NCI-H128 (cell line): ENCODE results near the gene IGSF6.
"Not testable (repeated sequence)": the region's sequence is repeated elsewhere in the genome, so short reads cannot be mapped to it uniquely, and the experiment has no call there.

ENCODE experiments used
- DNase-seq: peaks from one replicate; lab custom pipeline; 2025; ENCODE audit not compliant: unreplicated experiment; lab: John Stamatoyannopoulos, UW

IGSF6 gene, protein sequence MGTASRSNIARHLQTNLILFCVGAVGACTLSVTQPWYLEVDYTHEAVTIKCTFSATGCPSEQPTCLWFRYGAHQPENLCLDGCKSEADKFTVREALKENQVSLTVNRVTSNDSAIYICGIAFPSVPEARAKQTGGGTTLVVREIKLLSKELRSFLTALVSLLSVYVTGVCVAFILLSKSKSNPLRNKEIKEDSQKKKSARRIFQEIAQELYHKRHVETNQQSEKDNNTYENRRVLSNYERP

DNA sequence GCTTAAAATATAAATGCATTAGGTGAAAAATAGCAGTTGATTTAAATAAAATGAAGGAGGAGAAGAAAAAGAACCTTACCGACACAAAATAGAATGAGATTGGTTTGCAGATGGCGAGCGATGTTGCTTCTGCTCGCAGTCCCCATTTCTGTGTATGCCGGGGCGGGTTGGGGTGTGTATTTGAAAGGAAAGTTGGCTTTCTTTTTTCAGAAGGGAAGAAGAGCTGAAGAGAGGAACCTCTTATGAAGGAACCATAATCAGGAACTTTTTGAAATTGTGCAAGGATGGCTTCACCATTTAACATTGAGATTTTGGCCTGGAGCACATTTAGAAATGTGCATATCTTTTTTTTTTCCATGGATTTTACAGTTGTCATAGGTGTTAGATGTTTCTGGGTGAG lies at the start of gene IGSF6:
Gene IGSF6, minus strand, starts transcription at position 156 of the 400 bp plus-strand sequence. Its CDS starts 10 bp downstream, at position 146.
- DNase-seq, result no peak

DNA sequence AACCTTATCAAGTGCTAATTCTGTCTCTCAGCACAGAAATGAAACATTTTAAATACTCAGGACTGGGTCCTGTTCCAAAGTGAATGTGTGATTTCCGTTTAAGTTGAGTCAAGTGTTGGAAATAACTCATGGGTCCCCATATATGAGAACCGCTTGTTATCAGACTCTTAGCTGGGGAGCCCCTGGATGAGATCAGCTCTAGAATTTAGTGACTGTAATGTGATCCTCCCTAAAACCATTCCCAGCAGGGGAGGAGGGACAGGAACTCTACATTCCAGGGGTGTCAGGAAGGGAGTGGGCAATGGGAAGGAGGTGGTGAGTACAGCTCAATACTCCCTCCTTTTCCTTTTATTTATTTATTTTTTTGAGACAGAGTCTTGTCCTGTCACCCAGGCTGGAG lies 48.9 kb upstream of the IGSF6 start:
- no peak for DNase-seq

DNA sequence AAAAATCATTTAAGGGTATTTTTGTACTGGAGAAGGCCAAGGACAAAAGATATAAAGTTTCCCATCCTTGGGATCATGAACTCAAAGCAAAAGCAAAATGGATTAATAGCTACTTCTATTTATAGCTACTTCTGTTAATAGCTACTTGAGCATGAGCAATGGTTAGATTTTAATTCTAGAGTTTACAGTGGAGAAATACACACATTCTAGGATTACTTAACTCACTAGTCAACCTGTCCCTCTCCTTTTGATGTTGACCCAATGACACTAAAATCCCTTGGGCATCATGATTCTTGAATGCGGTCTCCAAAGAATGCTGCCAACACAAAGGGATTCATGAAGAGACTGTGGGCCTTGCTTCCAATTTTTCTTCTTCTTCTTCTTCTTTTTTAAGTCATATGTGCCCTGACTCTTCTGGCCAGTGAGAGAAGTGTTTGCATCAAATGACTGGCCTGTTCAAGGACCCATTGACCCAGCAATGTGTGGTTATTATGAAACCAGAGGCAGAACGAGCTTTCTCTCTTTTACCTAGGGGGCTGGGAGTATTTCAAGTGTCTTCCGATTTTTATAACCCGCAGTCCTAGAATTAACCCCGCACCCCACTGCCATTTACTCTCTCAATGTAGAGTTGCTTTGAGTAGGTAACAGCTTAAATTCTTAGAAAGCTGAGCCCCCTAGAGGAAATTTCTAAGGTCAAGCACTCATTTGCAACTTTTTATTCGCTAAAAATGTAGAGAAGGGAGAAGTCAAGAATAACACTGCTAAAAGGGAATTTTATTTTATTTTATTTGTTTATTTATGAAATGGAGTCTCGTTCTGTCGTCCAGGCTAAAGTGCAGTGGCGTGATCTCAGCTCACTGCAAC lies 46.0 kb upstream of the IGSF6 start:
- no peak for DNase-seq

DNA sequence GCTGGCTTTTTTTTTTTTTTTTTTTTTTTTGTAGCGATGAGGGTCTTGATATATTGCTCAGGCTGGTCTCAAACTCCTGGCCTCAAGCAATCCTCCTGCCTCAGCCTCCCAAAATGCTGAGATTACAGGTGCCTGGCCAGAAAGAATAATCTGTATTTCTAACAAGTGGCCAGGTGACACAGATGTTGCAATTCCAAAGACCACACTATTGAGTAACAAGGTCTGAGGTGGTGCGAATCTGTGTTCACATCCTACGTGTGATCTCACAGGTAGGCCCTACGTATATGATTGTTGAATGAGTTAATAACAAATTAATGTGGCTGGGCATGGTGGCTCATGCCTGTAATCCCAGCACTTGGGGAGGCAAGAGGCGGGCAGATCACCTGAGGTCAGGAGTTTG lies 44.6 kb upstream of the IGSF6 start:
- no peak for DNase-seq

DNA sequence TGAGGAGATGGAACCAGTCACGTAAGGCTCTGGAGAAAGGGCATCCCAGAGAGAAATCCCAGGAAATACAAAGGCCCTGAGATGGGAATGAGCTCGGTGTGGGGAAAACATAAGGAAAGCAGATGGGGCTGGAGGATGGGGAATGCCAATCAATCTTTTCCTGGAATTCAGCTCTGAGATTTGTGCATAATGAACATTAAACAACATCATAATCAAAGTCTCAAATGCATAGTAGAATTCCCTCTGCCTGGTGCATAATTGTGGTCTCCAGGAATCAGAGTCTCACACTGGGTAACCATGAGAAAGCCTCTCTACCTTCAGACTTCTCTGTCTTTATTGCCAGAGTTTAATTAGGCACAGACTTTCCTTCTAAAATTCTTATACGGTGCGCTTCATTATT lies 42.2 kb upstream of the IGSF6 start:
- no peak for DNase-seq

DNA sequence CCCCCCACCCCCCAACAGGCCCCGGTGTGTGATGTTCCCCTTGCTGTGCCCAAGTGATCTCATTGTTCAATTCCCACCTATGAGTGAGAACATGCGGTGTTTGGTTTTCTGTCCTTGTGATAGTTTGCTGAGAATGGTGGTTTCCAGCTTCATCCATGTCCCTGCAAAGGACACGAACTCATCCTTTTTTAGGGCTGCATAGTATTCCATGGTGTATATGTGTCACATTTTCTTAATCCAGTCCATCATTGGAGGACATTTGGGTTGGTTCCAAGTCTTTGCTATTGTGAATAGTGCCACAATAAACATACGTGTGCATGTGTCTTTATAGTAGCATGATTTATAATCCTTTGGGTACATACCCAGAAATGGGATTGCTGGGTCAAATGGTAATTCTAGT lies 38.6 kb upstream of the IGSF6 start:
- DNase-seq, result not testable (repeated sequence)

DNA sequence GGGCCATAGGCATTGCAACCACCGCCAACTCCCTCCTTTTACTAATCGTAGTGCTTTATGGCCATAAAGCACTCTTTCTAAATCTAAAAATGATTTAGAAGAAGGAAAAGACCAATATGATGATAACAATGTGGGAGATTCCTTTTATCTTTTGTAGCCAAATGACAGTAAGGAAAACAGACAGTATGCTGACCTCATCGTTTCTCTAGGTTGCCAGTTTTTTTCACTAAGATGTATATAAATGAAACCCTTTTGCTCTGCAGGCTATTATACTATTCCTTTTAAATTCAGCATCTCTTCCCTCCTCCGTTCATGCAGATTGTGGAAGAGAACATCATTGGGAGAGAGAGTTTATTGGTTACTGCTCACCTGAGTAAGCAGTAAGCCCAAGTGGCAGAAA lies 36.7 kb upstream of the IGSF6 start:
- no peak for DNase-seq

DNA sequence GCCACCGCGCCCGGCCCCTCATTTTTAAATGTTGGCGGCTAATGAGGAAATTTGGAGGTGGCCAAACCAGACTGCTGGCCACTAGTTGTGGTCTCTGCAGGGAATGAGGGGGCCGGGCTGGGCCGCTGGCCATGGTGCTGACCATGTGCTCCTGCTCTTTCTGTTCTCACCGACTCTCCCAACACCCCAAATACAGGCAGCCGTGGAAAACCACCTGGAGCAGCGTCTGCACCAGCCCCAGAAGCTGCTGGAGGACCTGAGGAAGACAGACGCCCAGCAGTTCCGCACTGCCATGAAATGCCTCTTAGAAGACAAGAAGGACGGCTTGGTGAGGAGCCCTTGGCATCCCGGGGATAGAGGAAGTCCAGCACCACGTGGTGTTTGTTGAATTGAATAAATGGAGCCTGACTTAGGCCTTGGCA lies 32.6 kb upstream of the IGSF6 start:
- no peak for DNase-seq

DNA sequence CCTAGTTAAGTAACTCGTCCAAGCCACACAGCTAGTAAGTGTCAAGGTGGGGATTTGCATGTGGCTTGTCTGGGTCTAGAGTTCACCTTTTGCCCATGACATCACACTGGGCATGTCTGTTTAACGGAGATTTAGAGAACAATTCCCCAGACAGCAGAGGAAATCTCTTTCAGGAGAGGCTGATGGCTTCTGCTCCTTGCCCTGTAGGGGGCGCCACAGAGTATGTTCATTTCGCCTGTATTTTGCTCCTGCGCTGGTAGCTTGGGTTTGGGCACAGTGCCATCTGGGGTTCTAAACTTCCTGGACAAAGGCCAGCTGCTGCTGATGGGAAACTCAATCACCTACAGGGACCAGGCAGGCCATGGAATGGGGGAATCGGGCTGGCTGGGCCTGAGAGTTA lies 31.8 kb upstream of the IGSF6 start:
- DNase-seq, result no peak

DNA sequence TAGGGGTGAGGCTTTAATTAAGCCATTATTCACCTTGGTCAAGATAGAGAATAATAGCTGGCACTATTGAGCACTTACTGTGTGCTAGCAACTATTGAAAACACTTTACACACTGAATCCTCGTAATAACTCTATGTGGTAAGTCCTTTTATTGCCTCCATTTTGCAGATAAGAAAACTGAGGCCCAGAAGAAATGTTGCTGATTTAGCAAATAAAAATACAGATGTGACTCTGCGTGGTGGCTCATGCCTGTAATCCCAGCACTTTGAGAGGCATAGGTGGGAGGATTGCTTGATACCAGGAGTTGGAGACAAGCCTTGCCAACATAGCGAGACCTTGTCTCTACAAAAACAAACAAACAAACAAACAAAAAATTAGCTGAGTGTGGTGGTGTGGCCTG lies 30.8 kb upstream of the IGSF6 start:
- no peak for DNase-seq

DNA sequence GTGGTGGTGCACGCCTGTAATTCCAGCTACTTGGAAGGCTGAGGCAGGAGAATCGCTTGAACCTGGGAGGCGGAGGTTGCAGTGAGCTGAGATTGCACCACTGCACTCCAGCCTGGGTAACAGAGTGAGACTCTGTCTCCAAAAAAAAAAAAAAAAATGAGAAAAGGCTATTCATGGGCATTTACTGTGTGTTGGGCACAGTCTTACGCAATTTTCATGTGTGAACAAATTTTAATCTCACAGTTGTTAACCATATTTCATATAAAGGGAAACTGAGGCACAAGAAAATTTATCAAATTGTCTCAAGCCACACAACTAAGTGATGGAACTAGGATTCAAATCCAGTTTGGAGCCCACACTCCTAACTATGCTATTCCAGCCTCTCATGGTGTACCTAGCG lies 28.3 kb upstream of the IGSF6 start:
- DNase-seq, result not testable (repeated sequence)

DNA sequence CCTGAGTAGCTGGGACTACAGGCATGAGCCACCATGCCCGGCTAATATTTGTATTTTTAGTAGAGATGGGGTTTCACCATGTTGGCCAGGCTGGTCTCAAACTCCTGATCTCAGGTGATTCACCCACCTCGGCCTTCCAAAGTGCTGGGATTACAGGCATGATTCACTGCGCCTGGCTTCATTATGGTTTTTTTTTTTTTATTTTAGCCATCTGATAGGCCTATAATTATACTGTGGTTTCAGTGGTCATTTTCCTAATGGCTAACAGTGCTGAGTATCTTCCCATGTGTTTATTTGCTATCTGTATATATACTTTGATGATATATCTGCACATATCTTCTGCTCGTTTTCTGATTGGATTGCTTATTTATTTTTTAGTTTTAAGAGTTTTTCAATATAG lies 22.0 kb upstream of the IGSF6 start:
- not testable (repeated sequence) for DNase-seq

DNA sequence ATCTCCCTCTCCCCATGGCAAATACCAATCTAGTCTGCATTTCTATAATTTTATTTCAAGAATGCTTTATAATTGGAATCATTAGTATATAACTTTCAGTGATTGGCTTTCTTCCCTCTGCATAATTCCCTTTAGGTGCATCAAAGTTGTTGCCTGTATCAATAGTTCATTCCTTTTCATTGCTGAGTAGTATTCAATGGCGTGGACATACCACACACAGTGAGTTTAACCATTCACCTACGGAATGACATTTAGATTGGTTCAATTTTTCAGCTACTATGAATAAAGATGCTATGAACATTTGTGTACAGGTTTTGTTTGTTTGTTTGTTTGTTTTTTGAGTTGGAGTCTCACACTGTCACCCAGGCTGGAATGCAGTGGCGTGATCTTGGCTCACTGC lies 21.1 kb upstream of the IGSF6 start:
- no peak for DNase-seq

DNA sequence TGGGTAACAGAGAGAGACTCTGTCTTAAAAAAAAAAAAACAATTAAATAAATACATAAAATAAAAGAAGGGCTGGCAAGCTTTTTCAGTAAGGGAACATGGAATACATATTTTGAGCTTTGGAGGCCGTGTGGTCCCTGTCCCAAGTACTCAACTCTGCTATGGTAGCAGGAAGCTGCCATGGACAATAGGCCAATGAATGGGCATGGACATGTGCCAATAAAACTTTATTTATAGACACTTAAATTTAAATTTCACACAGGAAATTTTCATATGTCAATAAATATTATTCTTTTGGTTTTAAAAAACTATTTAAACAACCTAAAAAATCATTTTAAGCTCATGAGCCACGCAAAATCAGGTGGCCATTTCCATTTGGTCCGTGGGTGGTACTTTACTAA lies 15.2 kb upstream of the IGSF6 start:
- DNase-seq, result no peak

DNA sequence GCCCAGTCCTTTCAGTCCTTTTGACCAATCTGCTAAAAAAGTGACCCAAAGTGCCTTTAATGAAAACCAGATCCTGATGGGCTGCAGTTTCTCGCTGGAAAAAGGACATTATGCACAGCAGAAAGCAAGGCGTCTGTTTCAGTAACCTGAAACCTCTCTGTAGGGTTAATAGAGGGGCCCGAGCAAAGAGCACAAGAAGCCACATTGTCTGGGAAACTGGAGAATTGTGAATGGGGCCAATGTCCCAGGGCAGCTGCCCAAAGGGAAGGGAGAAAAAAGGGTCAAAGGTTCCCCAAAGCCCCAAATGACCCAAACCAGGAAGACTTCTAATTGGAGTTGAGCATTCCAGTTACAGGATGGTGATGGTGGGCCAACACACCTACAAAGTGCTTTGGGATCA lies 14.4 kb upstream of the IGSF6 start:
- no peak for DNase-seq

DNA sequence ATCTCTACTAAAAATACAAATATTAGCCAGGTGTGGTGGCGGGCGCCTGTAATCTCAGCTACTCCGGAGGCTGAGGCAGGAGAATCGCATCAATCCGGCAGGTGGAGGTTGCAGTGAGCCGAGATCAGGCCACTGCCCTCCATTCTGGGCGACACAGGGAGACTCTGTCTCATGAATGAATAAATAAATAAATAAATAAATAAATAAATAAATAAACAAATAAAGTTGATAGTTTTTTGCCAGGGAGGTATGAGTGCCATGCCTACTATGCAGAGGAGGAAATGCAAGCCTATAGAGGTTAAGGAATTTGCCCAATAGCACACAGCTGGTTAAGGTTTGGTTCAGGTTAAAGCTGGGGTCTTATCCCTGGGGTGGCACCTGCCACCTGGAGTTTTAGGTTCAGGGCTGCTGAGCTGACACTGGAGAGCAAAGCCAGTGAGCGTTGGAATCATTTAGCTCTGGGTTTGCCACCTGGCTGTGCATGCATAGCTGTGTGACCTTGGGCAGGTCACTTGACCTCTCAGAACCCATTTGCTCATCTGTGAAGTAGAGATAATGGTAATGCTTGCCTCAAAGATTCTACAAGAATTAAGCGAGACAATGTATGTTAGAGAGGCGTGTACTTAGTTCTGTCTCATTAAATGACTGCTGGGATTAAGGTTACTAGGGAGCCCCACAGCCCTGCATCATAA lies 12.5 kb upstream of the IGSF6 start:
- DNase-seq, result no peak

DNA sequence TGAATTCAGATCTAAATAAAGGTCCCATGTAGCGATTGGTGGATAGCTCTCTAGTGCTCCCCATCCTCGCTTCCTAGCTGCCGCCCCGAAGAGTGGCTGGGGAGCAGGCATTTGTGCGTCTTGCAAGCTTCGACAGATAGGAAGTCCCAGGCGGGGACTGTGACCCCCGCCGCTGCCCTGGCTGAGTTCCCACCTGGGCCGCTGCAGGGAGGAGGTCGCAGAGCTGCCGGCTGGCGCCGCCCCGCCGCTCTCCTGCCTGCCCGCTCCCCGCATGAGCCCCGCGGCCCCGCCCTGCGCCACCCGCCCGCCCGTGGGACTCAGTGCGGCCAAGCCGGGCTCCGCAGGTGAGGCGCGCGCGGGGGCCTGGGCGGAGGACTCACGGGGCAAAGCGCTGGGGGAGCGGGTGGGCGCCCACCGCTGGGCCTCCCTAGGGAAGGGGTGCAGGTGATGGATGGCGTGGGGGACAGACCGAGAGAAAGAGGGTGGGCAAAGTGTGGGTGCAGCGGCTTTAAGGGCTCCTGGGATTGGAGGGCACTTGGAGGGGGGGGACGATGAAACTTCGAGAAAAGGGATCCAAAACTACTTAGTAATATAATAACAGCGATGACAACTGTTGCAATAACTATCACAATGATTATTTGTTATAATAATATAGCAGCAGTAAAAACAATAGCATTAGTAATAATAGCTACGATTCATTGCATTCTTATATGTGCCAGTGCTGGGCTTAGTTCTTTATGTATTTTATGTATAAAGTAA lies 11.7 kb upstream of the IGSF6 start, which contains the start of gene OTOA:
Gene OTOA, plus strand, starts transcription at position 80 of the 759 bp plus-strand sequence. CDS start 14,547 bp downstream, outside the sequence.
- DNase-seq, result no peak

DNA sequence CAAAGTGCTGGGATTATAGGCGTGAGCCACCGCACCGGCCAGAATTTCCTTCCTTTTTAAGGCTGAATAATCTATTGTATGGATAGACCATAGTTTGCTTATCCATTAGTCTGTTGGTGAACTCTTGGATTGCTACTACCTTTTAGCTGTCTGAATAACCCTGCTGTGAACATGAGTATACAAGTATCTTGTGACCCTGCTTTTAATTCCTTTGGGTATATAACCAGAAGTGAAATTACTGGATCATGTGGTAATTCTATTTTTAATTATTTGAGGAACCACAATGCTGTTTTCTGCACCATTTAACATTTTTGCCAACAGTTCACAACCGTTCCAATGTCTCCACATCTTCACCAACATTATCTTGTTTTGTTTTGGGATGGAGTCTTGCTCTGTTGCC lies 6.7 kb upstream of the IGSF6 start:
- no peak for DNase-seq

DNA sequence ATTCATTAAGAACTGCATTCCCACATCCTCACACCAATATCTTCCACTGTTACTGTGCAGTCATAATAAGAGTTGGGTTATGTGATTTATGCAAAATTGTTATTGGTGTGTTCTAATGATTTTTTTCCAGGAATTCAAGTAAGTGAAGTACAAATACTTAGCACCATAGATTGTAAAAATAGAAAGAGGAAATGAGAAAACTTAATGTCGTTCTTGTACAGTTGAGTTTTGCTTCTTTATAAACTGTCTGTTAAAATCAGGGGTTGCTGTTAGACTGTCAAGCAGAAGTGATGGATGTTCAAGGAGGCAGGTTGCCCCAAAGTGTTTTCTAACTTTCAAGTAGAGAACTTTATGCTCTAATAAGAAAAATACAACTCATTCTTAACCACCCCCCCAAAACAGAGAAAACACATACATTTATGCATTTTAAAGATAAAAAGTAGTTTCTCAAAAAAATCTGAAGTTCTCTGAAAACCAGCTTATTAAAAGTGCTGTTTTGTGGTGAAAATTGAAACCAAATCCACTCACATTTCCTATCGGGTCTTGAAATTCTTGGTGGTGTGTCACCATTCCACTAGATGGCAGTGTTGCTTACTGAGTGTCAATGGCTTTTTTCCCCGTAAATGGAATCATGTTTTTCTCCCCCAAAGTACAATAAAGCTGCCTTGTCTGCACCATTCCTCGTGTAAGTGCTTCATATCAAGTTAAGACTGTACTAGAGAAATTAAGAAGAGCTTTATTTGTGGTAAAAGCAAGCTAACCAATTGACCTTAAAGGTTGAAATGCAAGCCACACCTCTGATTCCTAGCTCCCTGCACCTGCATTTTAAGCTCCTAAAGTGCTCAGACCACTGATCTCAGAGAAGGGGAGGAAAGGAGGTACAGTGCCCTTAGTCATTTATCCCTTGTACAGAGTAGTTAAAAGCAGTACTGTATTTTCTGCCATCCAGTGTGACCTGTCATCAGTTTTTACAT lies 4.7 kb upstream of the IGSF6 start:
- DNase-seq, result no peak

DNA sequence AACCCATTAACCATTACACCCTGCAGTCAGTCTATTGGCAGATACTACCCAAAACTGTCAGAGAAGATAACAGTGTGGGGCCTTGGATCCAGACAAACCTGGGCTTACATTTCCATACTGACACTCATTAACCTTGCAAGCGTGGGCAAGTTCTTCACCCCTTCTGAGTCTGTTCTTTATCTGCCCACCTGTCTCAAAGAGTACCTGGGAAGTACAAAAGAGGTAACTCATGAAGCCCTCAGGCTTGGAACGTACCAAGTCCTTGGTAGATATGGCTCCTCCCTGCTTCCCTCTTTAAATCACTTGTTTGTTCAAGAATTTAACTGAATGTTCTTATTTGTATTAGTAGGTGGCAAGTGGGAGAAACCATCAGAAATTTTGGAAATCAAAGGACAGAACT lies 2.5 kb upstream of the IGSF6 start:
- no peak for DNase-seq
